Pulmonary artery endothelial cell (primary cell): ENCODE results near the gene EHMT1. TPM values are rescaled to one million over a fixed set of nuclear protein-coding genes. Genes with fewer than 3 reads are reported as not detected.

Experiments used
- DNase-seq: peaks from one replicate; pipeline ENCODE4 v3.0.0-alpha.2; 2011; ENCODE audit warnings: low read depth, low spot score
- total RNA-seq: library from RNA; depleted of rRNA; stranded (reverse); fragments of >200 nt; gene quantifications from 2 replicates; pipeline ENCODE4 v1.2.3, GENCODE V29; 2014

EHMT1 gene
- total RNA-seq, 1 donor from 2014 or later: 68.3 TPM

DNA sequence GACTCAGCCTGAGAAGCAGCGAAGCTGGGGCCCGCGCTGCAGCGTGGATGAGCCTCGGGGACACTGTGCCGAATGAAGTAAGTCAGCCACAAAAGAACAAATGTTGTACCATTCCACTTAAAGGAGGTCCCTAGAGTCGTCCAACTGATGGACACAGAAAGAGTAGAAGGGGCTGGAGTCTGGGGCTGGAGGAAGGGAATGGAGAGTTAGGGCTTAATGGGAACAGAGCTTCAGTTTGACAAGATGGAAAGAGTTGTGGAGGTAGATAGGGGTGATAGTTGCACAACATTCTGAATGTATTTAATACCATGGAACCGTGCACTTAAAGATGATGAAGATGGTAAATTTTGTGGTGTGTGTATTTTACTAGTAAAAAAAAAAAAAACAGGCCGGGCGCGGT, 119.9 kb downstream of the EHMT1 start:
- DNase-seq: no peak

DNA sequence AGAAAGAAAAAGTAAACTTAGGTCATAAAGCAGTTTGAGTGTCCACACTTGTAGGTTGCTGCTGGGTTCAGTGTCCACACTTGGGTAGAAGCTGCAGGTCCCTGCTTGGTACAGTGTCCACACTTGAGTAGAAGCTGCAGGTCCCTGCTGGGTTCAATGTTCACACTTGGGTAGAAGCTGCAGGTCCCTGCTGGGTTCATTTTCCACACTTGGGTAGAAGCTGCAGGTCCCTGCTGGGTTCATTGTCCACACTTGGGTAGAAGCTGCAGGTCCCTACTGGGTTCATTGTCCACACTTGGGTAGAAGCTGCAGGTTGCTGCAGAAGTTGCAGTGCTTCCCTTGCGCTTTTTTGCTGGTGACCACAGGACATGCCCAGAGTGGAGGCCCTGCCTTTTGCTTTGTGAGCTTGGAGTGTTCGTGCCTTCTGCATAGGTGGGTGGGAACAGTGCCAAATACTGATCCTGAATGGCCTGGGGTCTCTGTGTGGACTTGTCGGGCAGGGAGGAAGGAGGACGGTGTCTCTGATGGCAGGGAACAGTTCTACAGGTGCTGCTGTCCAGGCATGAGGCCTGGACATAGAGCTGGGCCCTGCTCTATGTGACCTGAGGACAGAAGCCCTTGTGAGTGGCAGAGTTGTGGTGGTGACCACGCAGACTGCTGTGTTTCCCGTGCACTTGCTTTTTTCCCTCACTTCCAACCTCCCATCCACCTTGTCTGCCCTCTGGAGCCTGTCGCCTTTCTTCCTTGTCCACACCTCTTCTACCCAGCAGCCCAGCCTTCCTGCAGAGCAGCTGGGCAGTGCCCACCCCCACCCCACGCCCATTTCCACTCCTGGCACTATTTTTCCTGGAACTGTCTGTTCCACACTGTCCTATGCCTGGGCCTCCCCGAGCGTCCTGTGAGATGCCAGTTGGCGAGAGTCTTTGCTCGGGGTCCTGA, 120.8 kb downstream of the EHMT1 start:
- no peak for DNase-seq

DNA sequence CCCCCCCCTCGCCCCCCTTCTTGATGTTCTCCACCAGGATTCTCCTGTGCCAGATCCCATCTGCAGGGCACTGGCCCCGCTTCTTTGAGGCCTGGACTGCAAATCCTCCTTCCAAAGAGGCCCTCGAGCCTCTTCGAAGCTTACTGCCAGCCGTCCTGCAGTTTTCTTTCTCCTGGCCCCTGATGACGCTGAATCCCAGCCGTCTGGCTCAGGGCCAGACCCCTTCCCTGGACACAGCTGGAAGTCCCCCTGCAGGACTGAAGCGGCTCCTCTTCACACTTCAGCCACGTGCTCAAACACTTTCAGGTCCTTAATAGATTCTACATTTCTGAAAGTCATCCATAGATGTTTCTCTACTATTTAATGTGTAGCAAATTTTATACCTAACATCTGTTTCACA, 121.5 kb downstream of the EHMT1 start:
- DNase-seq: no peak

DNA sequence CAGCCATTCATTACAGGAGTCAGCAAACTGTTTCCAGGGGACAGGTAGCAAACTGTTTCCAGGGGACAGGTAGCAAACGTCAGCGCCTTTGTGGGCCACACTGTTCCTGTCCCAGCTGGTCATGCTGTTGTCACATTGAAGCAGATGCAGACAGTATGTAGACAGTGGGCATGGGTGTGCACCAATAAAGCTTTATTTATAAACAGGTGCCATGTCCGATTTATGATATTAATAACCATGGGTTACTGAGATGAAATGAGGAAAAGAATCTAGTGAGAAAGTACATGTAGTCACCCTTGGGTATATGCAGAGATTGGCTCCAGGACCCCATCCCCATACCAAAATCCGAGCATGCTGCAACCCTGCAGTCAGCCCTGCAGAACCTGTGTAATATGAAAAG, 122.5 kb downstream of the EHMT1 start:
- DNase-seq: no peak

DNA sequence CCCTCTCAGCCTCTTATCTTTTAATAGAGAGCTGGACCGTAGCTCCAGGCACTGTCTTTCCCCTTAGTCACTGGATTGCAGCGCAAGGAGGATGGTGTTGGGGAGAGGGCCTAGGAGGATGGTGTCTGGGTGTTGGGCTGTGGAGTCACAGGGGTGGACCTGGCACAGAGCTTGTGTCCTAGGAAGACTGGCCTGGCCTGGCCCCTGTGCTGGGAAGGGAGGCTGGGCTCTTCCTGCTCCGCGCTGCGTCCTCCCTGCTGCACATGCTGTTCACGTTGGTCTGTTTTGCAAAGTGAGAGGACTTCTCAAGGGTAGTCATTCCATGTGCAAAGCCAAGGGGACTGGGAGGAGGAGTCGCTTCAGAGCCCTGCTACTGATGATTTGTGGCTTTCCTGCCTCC, 123.9 kb downstream of the EHMT1 start:
- DNase-seq: no peak

DNA sequence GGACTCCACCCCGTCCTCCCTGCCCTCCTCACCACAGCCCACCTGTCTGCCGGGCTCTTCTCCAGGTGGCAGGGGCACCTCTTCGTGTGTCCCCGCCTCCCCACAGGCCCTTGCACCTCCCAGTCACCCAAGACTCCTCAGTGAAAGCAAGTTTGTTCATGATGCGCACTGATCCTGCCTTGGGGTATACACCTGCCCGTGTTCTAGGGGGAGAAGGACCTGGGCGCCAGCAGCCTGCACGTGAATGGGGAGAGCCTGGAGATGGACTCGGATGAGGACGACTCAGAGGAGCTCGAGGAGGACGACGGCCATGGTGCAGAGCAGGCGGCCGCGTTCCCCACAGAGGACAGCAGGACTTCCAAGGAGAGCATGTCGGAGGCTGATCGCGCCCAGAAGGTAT, 124.9 kb downstream of the EHMT1 start:
- no peak for DNase-seq

DNA sequence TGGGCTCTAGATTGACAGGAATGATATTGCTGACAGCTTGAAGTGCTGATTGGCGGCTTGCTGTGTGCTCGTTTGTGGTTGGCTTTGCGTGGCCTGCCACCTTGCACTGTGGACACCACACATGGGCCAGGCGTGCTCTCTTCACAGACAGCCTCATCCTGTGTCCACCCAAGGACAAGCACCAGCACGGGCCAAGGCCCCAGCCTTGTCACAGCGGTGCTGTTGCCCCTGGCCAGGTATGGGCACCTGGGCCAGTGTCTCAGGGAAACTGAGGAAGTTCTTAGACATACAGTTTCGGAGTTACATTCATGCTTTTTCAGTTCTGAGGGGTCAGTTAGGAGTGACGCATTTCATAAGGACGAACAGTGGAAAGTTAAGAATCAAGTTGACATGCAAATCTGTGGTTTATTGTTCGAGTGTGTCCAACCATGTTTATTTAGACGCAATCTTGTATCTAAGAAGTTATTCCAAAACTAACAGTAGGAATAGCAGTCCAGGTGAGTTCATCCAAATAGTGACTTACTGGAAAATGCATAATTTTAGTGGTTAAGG, 125.9 kb downstream of the EHMT1 start:
- DNase-seq: no peak

DNA sequence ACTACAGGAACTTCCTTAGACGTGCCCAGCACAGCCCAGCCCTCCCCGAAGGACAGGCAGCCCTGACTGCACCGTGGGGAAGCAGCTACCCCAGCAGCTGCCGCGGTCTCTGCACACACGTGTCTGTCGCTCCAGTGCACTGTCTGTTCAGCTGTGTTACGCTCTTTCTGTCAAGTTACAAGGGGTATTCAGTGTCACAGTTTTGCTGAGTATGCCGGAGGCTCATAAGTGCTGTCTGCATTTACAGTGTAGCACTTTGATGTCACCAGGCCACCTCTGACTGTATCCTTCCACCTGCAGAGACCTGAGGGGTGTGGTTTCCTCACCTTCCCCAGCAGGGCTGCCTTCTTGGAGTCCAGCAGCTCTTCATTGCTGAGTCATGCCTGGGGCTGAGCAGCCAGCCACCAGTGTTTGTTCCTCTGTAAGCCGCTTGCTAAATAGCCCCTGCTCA, 126.8 kb downstream of the EHMT1 start:
- no peak for DNase-seq

DNA sequence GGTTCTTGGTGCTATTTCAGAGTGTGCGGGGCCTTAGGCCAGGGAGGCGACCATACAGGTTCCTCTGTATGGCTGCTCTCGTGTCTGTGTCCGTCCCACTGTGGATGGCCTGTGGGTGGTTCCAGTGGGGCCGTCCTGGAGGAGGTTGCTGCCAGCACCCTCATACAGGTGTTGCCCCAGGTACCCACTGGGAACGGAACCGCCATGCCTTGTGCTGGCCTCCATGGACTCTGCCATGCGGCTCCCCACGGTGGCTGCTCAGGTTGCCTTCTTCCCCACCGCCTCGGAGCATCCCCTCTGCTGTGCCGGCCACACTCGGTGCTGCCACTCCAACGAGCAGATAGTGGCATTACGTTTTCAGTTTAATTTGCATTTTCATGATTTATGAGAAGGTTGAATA, 129.5 kb downstream of the EHMT1 start:
- no peak for DNase-seq

DNA sequence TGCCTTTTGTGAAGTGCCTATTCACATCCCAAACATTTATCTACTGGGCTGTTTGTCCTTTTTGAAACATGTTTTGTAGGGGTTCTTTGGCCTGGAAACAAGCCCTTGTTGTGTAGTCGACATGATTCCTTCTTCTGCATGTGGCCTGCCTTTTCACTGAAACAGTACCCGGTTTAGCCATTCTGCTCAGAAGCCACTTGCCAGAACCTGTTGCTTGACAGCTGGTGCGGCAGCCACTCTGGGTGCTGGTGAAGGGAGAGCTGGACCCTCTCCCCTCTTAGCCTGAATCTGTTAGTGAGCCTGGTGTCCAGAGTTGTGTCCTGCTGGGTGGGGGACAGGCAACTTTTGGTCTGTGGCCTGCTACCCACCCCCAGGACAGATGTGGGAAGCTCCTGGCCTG, 129.9 kb downstream of the EHMT1 start:
- no peak for DNase-seq

DNA sequence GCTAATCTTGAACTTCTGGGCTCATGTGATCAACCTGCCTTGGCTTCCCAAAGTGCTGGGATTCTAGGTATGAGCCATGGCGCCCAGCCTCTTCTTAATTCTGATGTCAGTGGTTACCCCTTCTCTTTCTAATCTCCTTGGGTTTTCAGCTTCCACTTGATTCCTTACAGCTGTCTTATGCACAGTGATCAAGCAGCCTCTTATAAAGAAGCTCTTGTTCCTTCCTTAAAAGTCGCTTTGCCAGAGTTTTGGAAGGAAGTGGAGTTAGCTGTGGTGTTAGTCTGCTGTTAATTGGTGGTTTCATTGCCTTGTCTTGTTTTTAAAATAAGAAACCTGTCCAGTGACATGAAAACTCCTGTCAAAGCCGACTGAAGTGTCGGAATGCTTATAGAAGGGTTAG, 130.7 kb downstream of the EHMT1 start:
- no peak for DNase-seq

DNA sequence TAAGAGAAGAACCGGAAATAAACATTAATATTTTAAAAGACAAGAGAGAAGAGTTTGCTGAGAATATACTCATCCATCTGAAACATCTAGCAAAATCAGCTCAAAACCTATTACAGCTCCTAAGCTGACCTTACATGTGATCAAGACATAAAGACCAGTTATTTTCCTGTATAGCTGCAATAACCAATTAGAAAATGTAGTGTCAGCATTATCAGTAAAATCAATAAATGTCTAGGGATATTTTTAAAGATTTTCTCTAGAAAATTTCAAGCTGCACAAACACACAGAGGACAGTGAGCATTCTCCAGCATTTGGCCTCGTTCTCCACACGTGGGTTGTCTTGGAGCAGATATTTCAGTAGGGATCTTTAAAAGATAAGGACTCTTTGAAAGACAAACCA, 131.2 kb downstream of the EHMT1 start:
- DNase-seq: no peak

DNA sequence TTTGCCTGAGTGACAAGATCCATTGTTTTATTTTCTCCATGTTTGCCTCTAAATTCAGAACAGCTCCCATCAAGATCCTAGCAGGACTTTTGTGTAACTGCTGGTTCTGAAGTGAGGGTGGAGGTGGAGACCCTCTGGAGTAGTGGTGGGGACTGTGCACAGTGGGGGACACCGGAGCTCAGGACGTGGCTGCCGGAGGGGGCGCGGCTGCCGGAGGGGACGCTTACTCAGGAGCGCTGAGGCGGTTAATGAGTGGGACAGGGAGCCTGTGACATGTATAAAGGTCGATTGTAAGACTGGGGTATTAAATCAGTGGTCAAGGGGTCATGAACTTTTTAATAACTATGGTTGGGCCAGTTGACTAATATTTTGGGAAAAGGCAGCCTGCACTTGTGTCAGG, 131.8 kb downstream of the EHMT1 start:
- DNase-seq: no peak

DNA sequence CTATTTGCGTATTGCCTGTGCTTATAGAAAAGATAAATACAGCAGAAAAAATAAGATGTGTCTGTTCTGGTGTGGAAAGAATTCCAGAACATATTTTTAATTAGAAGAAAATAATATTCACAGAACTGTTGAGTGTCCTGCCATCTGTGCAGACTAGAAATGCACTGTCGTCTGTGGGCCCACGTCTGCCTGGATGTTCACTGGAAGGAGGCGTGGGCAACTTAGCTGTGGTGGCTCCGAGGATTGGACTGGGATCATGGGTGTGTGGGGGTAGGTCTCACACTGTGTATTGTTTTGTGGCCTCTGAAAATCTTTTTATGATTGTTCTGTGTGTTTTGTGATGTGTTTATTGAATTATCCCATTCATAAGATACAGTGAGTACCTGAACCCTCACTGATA, 132.8 kb downstream of the EHMT1 start:
- DNase-seq: no peak

DNA sequence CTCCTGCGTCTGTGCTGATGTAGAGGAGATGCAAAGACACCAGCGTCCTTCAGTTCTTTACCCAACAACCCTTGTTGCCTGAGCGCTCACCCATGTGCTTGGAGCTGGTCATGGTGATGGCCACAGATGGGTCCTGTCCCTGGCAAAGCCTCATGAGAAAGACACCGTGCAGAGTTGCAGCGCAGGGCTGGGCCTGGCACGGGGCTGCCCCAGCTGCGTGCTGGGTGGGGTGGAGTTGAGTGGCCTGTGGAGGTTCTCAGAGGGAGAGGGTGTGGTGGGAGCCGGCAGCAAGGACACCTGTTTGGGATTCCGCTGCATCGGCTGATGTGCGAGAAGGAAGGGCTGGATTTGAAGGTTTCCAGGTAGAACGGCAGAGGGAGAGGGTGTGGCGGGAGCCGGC, 133.6 kb downstream of the EHMT1 start:
- no peak for DNase-seq

DNA sequence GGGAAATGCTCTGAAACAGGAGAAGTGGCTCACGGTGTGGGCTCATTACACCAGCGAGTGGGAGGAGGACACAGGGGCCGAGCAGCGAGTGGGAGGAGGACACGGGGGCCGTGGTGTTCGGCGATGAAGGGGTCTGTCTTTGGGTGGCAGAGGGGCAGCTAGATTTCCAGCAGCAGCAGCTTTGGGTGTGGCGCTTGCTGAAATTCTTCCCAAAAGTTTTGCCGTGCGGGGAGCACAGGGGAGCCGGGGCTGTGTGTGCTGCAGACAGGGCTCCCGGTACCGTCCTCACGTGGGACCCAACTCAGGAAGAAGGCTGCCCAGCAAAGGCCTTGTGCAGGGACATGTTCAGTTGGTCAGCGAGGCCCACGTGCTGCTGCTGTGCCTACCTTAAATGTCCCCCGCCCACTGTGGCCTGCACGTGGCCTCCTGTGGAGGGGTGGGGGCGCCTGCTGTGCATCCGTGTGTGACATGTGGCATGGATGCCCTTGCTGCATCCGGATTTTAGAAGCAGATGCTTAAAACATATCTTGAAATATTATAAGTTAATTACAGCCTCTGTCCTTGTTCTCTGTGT, 134.5 kb downstream of the EHMT1 start:
- no peak for DNase-seq

DNA sequence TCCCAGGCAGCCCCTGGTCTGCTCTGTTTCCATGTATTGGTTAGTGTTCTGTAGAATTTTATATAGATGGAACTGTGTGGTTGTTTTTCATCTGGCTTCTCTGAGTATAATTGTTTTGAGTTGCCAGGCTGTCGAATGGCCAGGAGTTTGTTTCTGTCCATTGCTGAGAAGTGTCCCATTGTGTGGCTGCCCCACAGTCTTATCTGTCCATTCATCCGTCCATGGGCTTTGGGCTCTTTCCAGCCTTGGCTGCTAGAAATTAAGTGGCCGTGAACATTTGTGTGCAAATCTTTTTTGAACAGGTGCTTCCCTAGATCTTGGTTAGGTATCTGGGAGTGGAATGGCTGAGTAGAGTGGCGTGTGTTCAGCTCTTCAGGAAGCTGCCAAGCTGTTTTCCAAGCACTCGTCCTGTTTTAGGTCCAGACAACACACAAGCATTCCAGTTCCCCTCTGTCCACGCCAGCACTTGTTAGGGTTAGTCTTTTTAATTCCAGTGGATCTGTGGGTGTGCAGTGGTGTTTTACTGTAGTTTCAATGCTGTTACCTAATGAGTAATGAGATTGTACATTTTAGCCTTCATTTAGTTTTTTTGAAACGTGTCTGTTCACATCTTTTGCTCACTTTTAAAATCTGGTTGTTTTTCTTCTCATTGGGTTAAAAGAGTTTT, 136.6 kb downstream of the EHMT1 start:
- no peak for DNase-seq

DNA sequence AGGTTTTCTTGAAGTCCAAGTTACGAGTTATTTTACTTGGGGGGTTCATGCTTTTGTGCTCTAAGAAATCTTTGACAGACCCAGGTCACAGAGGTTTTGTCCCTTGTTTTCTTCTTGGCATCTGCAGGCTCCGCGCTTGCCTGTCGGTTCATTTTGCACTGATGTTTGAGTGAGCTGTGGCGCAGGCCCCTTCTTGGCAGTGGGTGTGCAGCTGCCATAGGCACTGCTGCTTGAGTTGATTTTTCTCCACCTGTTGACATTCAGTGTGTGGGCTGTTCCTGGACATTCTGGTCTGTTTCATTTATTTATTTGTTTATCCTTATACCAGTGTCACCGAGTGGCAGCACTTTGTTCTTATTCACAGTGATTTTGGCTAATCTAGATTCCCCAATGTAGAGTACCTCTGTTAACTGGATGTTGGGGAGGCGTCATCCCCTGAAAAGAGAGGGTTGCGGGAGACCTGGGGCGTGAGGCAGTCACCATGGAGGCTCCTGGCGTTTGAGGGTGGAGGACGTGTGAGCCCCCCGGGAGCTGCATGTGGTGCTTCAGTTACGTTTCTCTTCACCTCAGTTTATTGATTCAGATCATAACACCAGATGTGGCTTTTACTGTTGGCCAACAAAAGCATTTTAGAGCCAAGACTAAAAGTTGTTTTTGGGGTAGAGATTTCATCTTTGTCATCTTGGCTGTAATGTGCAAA, 137.4 kb downstream of the EHMT1 start:
- no peak for DNase-seq

DNA sequence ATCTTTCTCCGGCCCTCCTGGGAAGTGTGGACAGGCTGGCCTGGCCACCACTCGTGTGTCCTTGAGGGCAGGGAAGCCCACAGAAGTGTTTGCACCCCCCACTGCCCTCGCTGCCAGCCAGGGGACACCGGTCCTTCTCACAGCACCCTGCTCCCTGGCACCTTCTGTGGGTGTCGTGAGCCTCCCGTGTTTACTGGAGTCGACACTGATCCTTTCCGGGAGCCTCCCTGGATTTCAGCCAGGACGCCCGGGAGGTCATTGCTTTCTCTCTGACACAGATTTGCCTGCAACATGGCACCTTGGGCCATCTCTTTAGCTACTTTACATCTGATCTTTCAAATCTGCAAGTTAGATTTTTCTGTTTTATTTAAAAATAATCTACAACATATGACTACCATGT, 138.3 kb downstream of the EHMT1 start:
- no peak for DNase-seq

DNA sequence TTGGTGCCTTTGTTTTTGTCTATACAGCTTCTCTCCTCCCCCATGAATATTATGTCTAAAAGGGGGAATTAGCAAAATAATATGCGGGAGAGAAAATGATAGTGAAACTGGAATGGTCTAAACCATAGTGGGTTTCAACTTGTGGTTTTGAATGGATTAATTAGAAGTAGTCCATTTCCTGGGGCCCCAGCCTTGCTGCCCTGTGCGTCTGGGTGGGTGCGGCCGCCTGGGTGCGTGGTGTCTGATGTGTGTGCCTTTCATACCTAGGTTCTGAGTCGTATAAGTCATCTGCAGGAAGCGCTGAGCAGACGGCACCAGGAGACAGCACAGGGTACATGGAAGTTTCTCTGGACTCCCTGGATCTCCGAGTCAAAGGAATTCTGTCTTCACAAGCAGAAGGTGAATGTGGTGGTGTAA, 138.8 kb downstream of the EHMT1 start:
- no peak for DNase-seq

DNA sequence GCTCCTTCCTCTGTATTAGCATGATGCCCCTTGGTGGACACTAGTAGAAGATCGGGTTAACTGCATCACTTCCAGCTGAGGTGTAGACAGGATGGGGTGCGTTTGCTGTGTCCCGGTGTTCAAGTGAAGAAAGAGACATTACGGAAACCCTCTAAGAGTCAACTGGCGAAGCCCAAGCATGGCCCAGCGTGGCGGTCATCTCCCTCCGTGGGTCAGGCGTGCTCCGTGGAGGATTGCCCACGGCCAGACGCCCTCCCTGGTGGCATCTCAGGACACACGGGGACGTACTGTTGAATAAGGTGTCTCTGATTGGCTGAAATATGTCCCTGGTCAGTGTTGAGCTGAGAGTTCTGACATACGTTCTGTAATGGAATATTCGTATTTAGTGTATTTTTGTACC, 139.3 kb downstream of the EHMT1 start:
- DNase-seq: no peak

DNA sequence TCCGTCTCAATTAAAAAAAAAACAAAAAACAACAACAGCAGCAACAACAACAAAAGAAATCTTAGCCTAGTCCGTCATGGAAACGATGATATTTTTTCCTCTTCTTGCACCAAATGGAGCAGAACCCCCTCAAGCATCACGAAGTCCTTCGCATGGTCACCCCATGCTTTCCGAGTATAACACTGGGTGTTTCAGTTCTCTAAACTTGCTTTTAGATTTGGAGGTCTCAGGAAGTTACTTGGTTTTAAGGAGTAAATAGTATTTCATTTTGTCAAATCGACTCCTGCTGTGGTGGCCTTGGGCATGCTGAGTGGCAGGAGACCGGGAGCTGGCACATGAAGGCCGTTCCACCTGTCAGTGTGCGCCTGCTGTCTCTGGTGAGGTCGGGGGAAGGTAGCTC, 140.3 kb downstream of the EHMT1 start:
- no peak for DNase-seq
